Osteocyte (in vitro differentiated cells): ENCODE results near the gene SNTG2. TPM values are rescaled to one million over a fixed set of nuclear protein-coding genes. Genes with fewer than 3 reads are reported as not detected.

ENCODE experiments used
- DNase-seq: peaks from one replicate; pipeline ENCODE4 v3.0.0; 2021; ENCODE audit warnings: mixed read lengths; ENCODE audit not compliant: unreplicated experiment; ENCODE audit errors: extremely low spot score
- H3K27ac Mint-ChIP-seq: one replicate; pipeline ENCODE4 v1.8.0; 2021; ENCODE audit warnings: mild to moderate bottlenecking, mixed read lengths; ENCODE audit not compliant: unreplicated experiment
- H3K27me3 Mint-ChIP-seq: one replicate; pipeline ENCODE4 v1.8.0; 2021; ENCODE audit warnings: mixed read lengths; ENCODE audit not compliant: unreplicated experiment
- H3K36me3 Mint-ChIP-seq: one replicate; pipeline ENCODE4 v1.8.0; 2021; ENCODE audit warnings: mixed read lengths; ENCODE audit not compliant: unreplicated experiment
- H3K4me1 Mint-ChIP-seq: one replicate; pipeline ENCODE4 v1.8.0; 2021; ENCODE audit warnings: mixed read lengths; ENCODE audit not compliant: unreplicated experiment
- H3K4me3 Mint-ChIP-seq: one replicate; pipeline ENCODE4 v1.8.0; 2021; ENCODE audit warnings: mild to moderate bottlenecking, moderate library complexity, mixed read lengths; ENCODE audit not compliant: unreplicated experiment
- H3K9me3 Mint-ChIP-seq: one replicate; pipeline ENCODE4 v1.8.0; 2021; ENCODE audit warnings: mixed read lengths; ENCODE audit not compliant: unreplicated experiment
- CTCF ChIP-seq: fragments of 200-600 bp; sonication (generic); IDR thresholded peaks from 2 replicates; pipeline ENCODE4 v1.5.0; 2021; ENCODE audit warnings: antibody characterized with exemption, mild to moderate bottlenecking, moderate library complexity
- total RNA-seq: library from RNA; stranded (reverse); gene quantifications from 2 replicates; pipeline ENCODE4 v1.2.1, GENCODE V29; 2021

The SNTG2 gene
- total RNA-seq, 1 donor from 2014 or later, result not detected

DNA sequence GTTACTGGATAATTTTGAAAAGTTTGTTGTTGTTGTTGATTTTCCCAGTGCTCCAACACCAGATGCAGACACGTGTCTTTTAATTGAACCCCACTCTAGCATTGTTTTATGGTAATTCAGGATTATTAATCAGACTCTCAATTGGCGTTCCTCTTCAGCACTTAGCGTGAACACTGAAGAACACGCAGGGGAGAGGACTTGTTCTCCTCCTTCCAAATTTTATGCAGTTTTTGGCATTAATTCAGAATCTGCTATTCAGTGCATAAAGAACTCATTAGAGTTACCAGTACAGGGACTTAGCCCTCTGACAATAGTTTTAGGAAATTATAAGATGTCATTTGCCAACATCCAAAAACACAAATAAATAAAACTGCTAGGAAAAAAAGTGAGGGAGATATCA lies 75.5 kb downstream of the SNTG2 start:
- Mint-ChIP-seq H3K4me1 (peaks cover 5% of the 10 kb centered on the region), H3K27ac (no peak overlapping the region), H3K36me3 (no peaks in the 10 kb centered on the region), H3K9me3 (no peaks in the 10 kb centered on the region), H3K4me3 (no peak overlapping the region), H3K27me3 (no peaks in the 10 kb centered on the region)
- TF ChIP-seq CTCF, result no peak
- DNase-seq, result no peak

DNA sequence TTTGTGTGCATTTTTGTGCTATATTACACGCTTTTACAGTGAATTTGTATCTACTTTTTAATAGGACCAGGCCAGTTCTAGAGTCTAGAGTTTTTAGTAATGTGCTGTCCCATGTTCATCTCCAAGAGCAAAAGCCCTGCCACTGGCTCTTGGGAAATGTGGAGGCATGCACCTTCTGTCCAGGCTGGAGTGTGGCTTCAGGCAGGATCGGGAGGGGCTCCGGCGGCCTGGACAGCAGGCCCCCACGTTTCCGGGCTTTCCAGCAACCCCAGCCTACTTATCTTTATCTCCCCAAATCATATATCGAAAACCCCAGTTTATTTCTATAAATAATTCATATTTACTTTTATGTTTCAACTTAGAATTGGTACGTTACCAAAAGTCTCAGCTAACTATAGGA lies 78.2 kb downstream of the SNTG2 start:
- H3K4me1 Mint-ChIP-seq, result peaks cover 5% of the 10 kb centered on the region
- H3K4me3 Mint-ChIP-seq, result no peak overlapping the region

GRCh38 chr2:1032030-1032429 lies 81.4 kb downstream of the SNTG2 start:
- no peak for DNase-seq
- Mint-ChIP-seq H3K27me3 (peaks cover 3% of the 10 kb centered on the region), H3K36me3 (no peaks in the 10 kb centered on the region), H3K4me1 (no peaks in the 10 kb centered on the region), H3K4me3 (no peak overlapping the region), H3K27ac (no peak overlapping the region), H3K9me3 (no peaks in the 10 kb centered on the region)
- TF ChIP-seq CTCF, result no peak

More for the DNA sequence above, 78.2 kb downstream of the SNTG2 start:
- Mint-ChIP-seq H3K9me3 (no peaks in the 10 kb centered on the region), H3K27me3 (no peaks in the 10 kb centered on the region), H3K36me3 (no peaks in the 10 kb centered on the region), H3K27ac (no peak overlapping the region)
- DNase-seq, result no peak
- no peak for TF ChIP-seq CTCF

- H3K4me3 Mint-ChIP-seq, result no peak overlapping the region
- no peak for TF ChIP-seq CTCF
- H3K9me3 Mint-ChIP-seq, result no peaks in the 10 kb centered on the region
- H3K36me3 Mint-ChIP-seq, result no peaks in the 10 kb centered on the region
- no peaks in the 10 kb centered on the region for H3K4me1 Mint-ChIP-seq
- no peak for DNase-seq
- H3K27me3 Mint-ChIP-seq, result peaks cover 6% of the 10 kb centered on the region
- H3K27ac Mint-ChIP-seq, result no peak overlapping the region
Measured at GRCh38 chr2:1033069-1033468, 82.4 kb downstream of the SNTG2 start.

- Mint-ChIP-seq H3K36me3 (no peaks in the 10 kb centered on the region), H3K27ac (no peak overlapping the region), H3K9me3 (no peaks in the 10 kb centered on the region), H3K4me1 (no peaks in the 10 kb centered on the region), H3K27me3 (peaks cover 6% of the 10 kb centered on the region), H3K4me3 (no peak overlapping the region)
- DNase-seq, result no peak
- TF ChIP-seq CTCF, result no peak
Measured at GRCh38 chr2:1037066-1037465, 86.4 kb downstream of the SNTG2 start.
